ENCODE results near the gene CHST15.

Gene CHST15

DNA sequence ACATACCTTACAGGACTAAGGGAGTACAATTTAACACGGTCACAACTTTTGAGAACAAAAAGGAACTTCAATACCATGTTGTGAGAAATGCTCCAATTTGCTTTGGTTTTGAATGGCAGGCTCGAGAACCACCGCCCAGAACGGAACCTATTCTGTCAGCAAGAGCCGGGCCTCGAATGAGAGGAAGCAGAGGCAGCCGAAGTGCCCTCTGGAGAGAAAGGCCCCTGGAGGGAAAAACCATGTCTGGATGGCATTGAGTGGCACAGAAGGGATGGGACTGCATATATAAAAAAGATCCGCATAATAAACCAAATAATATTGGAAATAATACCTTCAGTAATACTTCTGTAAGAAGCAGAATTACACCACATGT lies 85.6 kb downstream of the CHST15 start:
- no peak for DNase-seq

DNA sequence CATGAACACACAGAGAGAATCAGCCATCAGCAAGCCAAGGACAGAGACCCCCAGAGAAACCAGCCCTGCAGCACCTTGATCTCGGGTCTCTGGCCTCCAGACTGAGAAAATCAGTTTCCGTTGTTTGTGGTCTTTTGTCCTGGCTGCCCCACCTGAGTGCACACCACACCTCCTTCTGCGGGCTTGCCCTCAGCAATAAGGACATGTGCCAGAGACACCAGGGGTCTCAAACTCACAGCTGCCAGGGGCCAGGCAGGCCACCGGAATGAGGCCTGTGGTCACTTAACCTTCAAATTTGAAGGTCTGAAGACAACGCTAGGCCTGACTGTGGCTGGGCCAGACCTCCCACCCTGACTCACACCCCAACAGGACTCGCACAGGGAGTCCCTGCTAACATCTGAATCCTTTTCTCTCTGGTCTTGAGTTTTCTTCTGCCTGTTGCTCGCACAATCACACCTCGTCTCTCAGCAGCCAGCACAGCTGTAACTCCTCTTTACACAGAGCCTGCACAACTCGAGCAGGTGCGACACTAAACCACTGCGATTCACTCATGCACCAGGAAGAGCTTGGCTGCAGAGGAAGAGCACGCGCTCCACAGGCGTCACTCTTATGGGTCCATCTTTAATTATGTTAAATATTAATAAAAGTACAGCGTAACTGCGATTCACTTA lies 86.2 kb downstream of the CHST15 start:
- DNase-seq = no peak

DNA sequence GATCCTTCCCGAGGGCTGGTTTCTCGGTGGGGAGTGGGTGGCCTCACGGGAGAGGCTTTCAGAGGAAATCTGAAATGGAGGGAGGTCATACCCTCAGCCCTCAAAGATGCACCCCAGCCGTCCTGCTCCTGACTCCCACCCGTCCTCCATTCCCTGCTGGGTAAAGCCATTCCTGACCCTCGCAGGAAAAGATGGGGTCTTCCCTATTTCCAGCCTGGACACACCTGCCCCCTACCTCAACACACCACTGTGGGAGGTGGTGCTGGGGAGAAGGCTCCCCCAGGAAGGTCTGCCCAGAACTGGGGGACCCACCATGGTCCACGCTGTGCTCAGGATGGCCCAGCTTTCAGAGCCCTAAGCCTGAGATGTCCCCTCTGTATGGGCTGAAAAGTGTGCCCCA lies 86.9 kb downstream of the CHST15 start:
- no peak for DNase-seq

DNA sequence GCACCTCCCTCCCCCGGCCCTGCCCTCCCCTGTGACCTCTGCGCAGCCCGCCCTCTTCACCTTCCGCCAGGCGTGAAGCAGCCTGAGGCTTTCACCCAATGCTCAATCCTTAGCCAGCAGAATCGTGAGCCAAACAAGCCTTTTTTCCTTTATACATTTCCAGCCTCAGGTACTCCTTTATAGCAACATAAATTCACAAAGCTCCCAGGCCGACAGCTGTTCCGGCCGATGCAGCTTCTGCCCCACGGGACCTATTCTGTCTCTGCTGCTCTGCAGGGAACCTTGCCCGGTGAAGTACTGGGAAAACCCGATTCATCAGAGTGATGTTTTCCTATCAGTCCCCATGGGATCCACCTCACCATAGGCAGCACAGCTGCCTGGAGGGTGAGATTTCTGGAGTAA lies 87.4 kb downstream of the CHST15 start:
- no peak for DNase-seq

DNA sequence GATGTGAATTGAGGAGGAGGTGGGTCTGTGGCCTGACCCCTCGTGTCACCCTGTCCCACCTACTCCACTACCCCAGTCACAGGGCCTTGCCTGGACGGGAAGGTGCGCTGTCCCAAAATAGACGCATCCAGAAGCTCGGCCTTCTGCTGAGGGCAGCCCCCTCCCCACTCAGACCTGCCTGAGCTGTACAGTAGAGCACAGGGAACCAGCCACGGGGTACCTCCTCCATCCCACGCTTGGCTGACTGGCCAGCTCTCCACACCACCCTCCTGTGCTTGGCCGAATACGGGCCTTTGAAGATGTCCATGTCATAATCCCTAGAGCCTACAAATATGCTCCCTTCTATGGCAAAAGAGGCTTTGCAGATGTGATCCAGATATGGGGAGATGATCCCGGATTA lies 88.3 kb downstream of the CHST15 start:
- no peak for DNase-seq

DNA sequence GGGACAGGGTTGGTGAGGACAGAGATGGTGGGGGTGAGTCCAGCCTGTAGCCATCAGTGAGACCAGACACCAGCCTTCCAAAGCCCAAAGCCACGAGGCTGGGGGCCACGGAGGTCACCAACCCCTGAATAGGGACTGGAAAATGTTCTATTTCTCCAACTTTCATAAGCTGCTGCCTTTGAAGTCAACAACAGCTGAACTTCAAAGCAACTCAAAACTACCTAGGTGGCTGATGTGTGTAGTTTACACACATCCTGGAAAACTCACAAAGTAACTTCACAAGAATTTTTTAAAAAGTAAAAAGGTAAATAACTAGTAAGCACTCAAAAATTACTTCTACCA lies 88.8 kb downstream of the CHST15 start:
- DNase-seq = no peak

DNA sequence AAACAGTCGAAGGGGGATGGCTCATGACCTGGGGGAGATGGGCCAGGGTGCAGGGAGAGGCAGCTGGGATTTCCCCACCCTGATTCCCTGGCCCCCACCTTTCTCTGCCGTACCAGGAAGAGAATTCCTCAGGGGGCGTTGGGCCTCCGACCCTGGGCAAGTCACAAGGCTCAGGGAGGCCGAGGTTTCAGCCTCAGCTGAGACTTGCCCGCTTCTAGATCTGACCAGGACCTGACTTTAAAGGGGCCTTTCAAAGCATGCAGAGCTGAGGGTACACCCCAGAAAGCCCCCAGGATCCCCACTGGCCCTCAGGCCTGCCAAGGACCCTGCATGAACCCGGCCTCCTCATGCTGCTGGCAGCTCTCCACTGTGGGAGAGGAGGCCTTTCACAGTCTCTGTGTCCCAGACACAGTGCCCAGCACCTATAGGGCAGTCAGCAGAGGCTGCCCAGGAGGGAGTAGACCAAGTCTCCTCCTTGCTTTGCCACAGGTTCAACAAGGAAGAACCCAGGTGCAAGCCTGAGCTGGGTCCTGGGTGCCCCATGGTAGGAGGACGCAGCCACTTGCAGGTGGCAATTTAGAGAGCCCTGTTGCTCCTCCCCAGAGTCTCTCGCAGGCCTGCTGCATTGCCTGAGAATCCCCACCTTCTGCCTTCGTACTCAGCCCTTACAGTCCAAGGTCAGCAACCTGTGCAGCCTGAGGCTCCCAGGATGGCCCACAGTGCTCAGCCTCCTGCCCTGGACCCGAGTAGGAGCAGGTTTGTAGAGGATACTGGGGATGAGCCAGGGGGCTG lies 89.3 kb downstream of the CHST15 start:
- DNase-seq = no peak

DNA sequence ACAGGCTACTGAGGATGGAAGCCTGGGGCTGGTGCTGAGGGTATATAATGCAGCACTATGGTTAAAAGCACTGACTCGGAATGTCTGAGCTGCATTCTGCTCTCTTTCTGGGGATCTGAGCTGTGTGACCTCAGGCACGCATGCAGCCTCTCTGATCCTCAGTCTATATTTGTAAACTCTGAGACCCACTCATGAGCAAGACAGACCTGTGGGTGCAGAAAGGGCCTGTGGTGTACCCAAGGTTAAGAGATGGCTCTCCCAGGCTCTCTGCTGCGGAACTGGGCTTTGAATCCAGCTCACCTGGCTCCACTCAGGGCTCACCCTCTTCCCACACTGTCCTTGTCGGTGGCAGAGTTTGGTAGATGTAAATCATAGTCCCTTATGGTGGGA lies 89.9 kb downstream of the CHST15 start:
- DNase-seq = no peak

DNA sequence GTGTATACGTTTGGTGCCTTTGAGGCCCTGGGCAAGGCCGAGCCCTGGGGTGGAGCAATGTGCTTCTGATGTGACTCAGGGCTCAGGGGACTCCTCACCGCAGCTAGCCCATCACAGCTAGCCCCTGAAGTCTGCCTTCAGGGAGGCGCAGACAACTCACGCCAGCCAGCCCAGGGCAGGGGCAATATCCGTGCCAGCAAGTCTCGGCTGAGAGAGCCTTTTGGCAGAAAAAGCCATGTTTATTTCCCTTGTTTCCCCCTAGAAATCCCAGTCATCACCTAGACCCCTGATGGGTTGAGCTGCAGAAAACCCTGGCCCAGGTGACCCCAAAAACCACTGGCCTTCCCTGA lies 90.4 kb downstream of the CHST15 start:
- no peak for DNase-seq

DNA sequence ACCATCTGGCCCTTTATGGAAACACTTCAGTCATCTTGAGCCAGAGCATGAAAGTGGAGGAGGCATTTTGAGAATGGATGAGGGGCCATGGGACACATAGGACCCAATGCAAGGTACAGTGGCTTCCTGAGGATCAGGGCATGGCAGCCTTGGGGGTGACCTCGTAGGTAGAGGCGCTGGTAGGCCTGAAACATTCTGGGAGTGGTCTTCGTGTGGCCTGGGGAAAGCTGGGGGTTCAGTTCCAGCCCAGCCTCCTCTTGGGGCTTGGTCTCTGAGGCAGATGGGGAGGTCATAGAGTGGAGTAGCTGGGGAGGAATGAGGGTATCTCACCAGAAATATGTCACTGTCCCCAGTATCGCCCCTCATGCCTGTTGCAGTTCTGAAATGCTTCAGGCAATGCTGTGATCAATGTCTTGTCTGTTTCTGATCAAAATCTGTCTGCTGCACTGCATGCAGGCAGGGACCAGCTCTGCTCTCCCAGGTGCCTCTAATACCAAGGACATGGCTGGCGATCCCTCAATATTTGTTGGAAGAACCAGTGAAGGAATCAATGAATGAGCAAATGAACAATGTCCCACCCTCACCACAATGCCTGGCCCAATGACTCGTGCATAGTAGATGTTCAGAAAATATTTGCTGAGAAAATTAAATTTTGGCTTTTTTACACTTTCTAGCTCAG lies 90.9 kb downstream of the CHST15 start:
- no peak for DNase-seq

DNA sequence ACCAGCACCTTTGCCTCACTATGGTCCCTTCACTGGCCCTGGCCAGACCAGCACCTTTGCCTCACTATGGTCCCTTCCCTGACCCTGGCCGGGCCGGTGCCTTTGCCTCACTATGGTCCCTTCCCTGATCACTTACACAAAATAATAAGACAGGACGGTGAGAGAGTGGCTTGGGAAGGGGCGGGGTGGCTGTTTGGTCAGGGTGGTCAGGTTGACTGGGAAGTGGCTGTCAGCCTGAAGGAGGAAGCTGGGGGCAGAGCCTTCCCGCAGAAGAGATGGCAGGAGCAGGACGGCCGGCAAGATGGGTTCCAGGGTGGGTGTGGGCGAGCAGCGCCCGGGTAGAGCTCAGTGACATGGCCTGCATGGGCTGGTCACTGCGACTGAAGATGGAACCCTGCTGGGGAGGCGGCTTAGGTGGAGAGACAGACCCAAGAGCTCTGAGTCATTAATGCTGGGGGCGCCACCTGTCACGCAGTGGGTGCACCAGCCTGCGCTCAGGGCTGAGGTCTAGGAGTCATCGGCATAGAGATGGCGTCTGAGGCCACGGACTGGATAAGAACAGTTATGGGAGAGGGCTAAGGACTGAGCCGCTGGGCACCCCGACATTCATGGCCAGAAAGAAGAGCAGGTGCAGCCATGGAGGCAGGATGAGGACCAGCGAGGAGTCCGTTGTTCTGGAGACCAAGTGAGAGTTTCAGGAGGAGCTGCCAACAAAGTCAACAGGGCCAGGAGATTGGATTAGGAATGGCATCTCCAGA lies 91.8 kb downstream of the CHST15 start:
- no peak for DNase-seq

DNA sequence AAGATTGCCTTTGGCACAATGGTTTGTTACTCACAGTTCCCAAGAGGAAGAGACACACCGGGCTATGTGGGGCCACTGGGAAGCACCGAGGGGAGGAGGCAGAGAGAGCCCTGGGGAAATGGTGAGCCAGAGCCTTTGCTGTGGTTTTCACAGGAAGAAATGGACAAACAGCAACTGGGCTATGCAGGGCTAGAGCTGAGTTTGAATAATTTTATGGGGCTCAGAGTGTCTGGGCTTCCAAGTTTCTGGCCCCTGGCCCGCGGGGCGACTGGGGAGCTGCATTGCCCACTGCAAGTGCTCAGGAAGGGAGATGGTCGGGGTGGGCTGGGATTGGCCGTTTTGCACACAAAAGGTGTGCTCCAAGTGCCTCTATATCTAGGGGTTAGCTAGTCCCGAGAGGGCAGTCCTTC lies 92.6 kb downstream of the CHST15 start:
- no peak for DNase-seq

GRCh38 chr10:123999956-124000615 lies 93.3 kb downstream of the CHST15 start:
- DNase-seq = no peak

DNA sequence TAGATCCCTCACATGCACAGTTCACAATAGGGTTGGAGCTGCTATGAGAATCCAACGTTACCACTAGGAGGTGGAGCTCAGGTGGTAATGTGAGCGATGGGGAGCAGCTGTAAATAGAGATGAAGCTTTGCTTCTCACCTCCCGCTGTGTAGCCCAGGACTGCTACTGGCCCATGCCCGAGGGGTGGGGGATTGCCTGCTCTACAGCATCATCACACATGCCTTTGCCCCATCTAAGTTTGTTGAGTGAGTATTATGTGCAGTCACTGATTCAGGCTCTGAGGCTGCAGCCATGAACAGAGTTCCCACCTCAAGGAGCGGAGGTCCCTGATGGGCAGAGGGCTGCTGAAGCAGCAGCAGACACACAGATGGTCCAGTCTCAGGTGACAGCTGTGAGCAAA lies 94.1 kb downstream of the CHST15 start:
- no peak for DNase-seq

- no peak for DNase-seq
Measured at GRCh38 chr10:123998197-123999141, 94.9 kb downstream of the CHST15 start.

DNA sequence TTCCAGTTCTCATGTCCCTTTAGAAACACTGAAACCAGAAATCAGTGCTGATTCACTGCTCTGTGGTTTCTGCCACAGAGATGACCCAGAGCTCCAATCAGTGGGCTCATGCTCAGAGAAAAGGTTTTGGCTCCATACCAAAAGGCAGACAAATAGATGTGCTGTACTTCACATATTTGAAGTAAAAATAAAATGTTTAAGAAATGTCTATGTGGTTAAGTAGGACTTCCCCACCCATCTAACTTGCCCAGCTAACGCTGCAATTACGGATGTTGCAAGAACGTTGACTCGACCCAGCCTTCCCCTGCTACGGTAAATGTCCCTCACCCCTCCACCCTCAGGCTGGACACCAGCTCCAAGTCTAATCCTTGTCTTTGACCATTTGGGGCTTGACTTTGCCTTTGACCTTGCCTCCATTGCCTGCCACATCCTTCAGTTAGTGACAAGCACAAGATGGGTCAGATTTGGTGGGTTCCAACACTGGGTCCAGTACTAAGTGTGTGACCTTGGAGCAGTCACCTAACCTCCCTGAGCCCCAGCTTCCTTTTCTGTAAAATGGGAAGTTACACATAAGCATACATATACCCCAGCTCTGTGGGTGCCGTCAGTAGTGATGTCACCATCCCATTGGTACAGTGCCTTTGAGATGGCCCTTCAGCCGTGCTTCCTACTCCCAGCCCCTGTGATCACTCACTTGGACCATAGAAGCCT lies 95.8 kb downstream of the CHST15 start:
- no peak for DNase-seq

DNA sequence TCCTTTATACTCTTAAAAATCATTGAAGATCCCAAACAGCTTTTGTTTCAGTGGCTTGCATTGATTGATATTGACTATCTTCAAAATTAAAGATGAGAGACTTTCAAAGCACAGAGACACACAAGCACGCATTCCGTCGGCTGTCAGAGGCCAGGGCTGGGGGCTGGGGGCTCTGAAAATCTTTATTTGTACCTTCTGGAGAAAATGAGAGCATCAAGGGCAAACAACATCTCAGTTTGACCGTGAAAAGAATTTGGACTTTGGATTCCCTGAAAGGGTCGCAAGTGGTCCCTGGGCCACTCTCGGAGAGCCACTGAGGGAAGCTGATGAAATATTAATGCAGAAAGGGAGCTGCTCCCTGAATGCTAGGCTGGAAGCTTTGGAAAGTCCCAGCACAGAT lies 96.4 kb downstream of the CHST15 start:
- DNase-seq = no peak

DNA sequence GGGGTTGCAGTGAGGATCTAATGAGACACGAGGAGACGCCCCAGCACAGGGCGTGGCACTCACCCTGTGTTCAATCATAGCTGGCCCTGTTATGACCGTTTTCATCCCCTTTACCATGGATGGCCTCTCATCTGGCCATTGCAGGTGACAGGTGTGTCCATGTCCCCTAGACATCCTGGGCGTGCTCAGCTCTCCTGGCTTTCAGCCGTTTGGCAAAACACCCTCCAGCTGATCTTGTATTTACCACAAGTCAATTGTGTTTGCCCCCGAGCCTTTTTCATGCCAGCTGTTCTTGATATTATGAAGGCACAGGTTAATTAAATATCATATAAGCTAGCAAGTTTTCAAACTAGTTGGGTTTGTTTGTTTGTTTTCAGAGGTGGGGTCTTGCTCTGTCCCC lies 97.1 kb downstream of the CHST15 start:
- DNase-seq = no peak

DNA sequence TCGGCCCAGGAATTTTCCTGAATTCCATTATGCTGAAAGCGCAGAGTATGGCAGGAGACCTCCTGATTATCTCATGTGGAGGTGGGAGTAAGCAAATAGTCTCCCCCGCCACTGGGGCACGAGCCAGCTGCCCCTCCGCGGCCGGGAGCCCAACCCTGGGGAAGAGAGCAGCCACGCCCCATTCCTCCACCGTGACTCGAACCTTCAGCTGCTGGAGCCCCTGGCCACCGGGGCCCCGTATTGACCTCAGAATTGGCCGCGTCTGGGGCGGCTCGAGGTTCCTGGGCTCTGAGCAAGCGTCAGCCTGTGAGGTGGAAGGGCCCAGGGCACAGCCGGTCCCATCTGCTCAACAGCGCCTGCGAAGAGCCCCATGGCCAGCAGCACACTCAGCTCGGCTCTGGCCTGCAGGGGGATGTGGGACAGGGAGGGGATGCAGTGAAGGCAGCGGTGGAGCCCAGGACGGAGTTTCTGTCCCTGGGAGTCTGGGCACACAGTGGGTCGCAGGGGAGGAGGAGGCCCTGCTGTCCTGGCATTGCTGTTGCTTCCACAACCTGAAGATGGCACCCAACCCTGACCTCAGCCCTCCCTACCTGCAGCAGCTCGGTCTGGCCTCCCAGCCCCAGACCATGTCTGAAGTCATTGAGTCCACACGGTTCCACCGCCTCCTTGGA lies 97.8 kb downstream of the CHST15 start:
- DNase-seq = no peak

DNA sequence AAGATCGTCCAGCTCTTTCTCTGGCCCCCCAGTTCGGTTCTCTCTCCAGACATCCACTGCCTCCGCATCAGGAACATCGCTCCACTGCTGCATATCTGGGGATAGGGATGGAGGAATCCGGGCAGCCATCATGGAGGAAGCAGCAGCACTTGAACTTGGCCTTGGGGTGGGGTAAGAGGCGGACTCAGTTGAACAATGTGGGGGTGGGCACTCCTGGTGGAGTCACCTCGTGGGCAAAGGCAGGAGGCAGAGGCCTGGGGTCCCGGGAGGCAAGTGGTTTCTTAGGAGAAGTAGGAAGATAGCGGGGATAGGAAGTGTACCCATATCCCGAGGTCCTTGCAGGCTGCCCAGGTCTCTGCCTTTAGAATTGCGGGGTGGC lies 98.3 kb downstream of the CHST15 start:
- DNase-seq = no peak
